Body of pancreas (tissue), 4 donors: ENCODE results near the gene ZNF236.

Source experiments
- CTCF ChIP-seq, 7 experiments: fragments of 450-650 bp in 4 of 7; fragments of 200-600 bp in 3 of 7; sonication (generic) in 3 of 7; IDR thresholded peaks; one replicate each; pipeline ENCODE4 v1.5.1; 2016 to 2019; ENCODE audit warnings: antibody characterized with exemption in 7 of 7
- POLR2A ChIP-seq, 3 donors: fragments of 450-650 bp; IDR thresholded peaks; one replicate each; pipeline ENCODE4 v1.6.1; 2016; ENCODE audit warnings: antibody characterized with exemption in 3 of 3, mild to moderate bottlenecking in 2 of 3

- no peak for TF ChIP-seq CTCF (IDR thresholded peaks at IDR 0.05)
- no peak for TF ChIP-seq POLR2A (IDR thresholded peaks at IDR 0.05)
Observed at GRCh38 chr18:76808561-76808960, 13.8 kb upstream of the ZNF236 start.
